RCC 7860 (cell line): ENCODE measurements around the gene SDK2.

Experiments used
- DNase-seq: peaks from one replicate; pipeline ENCODE4 v3.0.0-alpha.2; 2015; ENCODE audit warnings: low spot score
- FAIRE-seq: peaks from 2 replicates; lab custom pipeline; 2012; peaks lifted over from hg19 to GRCh38; lab: Jason Lieb, UNC

The SDK2 gene

GRCh38 chr17:73544333-73544732 is 99.9 kb downstream of the SDK2 start:
- FAIRE-seq (no peak), DNase-seq (no peak)

- FAIRE-seq (no peak), DNase-seq (no peak)
These were observed 101.9 kb downstream of the SDK2 start for GRCh38 chr17:73542323-73542722.

GRCh38 chr17:73541561-73541981 is 102.7 kb downstream of the SDK2 start:
- DNase-seq (no peak), FAIRE-seq (no peak)

GRCh38 chr17:73541111-73541510 is 103.1 kb downstream of the SDK2 start:
- FAIRE-seq: no peak
- DNase-seq: no peak

- DNase-seq (no peak), FAIRE-seq (no peak)
These were observed 105.1 kb downstream of the SDK2 start for GRCh38 chr17:73539166-73539565.

- DNase-seq (no peak), FAIRE-seq (no peak)
These were observed 105.8 kb downstream of the SDK2 start for GRCh38 chr17:73538445-73538844.

GRCh38 chr17:73536700-73537605 is 107.3 kb downstream of the SDK2 start:
- FAIRE-seq: no peak

GRCh38 chr17:73535746-73536145 is 108.5 kb downstream of the SDK2 start:
- DNase-seq (no peak), FAIRE-seq (no peak)

More at GRCh38 chr17:73536700-73537605, 107.3 kb downstream of the SDK2 start:
- no peak for DNase-seq

- no peak for FAIRE-seq
- no peak for DNase-seq
These were observed 109.9 kb downstream of the SDK2 start for GRCh38 chr17:73534209-73534909.

- DNase-seq (no peak), FAIRE-seq (no peak)
These were observed 110.5 kb downstream of the SDK2 start for GRCh38 chr17:73533781-73534180.

- FAIRE-seq (no peak), DNase-seq (no peak)
These were observed 111.1 kb downstream of the SDK2 start for GRCh38 chr17:73533127-73533526.

- no peak for DNase-seq
- no peak for FAIRE-seq
These were observed 111.8 kb downstream of the SDK2 start for GRCh38 chr17:73532421-73532901.

- FAIRE-seq (no peak), DNase-seq (no peak)
These were observed 113.1 kb downstream of the SDK2 start for GRCh38 chr17:73531158-73531557.

- DNase-seq (no peak), FAIRE-seq (no peak)
These were observed 115.6 kb downstream of the SDK2 start for GRCh38 chr17:73528679-73529078.

- DNase-seq (no peak), FAIRE-seq (no peak)
These were observed 117.3 kb downstream of the SDK2 start for GRCh38 chr17:73526952-73527351.

- DNase-seq (no peak), FAIRE-seq (no peak)
These were observed 119.1 kb downstream of the SDK2 start for GRCh38 chr17:73524941-73525679.

GRCh38 chr17:73522696-73523095 is 121.5 kb downstream of the SDK2 start:
- FAIRE-seq (no peak), DNase-seq (no peak)

- DNase-seq (no peak), FAIRE-seq (no peak)
These were observed 122.1 kb downstream of the SDK2 start for GRCh38 chr17:73522107-73522506.

- no peak for DNase-seq
These were observed 122.9 kb downstream of the SDK2 start for GRCh38 chr17:73521376-73521775.

GRCh38 chr17:73520369-73520761 is 123.9 kb downstream of the SDK2 start:
- no peak for FAIRE-seq
- no peak for DNase-seq

More at GRCh38 chr17:73521376-73521775, 122.9 kb downstream of the SDK2 start:
- no peak for FAIRE-seq

GRCh38 chr17:73519714-73520368 is 124.4 kb downstream of the SDK2 start:
- no peak for FAIRE-seq
- DNase-seq: no peak
